Left lung (tissue), 10 donors: ENCODE results near the gene ADGRL4. TPM values are rescaled to one million over a fixed set of nuclear protein-coding genes. Genes with fewer than 3 reads are reported as not detected.
"Not testable (repeated sequence)": the region's sequence is repeated elsewhere in the genome, so short reads cannot be mapped to it uniquely, and the experiment has no call there.

Source experiments
- ATAC-seq: fragments of 200-7000 bp; cut with Tn5 transposase; one replicate; pipeline ENCODE4 v1.9.1; 2020; ENCODE audit warnings: moderate library complexity
- DNase-seq, 4 donors: peaks; one replicate each; pipeline ENCODE4 v3.0.0-alpha.2; 2013 to 2020
- H3K27ac ChIP-seq, 2 donors: fragments of 200-600 bp; sonication (generic) in 1 of 2; one replicate each; pipeline versions ENCODE4 v1.5.0 to v1.8.0; 2020 to 2021
- H3K27me3 ChIP-seq, 2 donors: fragments of 200-600 bp; sonication (generic) in 1 of 2; one replicate each; pipeline versions ENCODE4 v1.5.0 to v1.8.0; 2020 to 2021
- H3K36me3 ChIP-seq, 2 donors: fragments of 200-600 bp; sonication (generic) in 1 of 2; one replicate each; pipeline versions ENCODE4 v1.5.0 to v1.8.0; 2020 to 2021
- H3K4me1 ChIP-seq, 2 donors: fragments of 200-600 bp; one replicate each; pipeline ENCODE4 v1.8.0; 2021
- H3K4me3 ChIP-seq, 2 donors: fragments of 200-600 bp; sonication (generic) in 1 of 2; one replicate each; pipeline versions ENCODE4 v1.5.0 to v1.8.0; 2020 to 2021; ENCODE audit warnings: mild to moderate bottlenecking in 1 of 2
- H3K9me3 ChIP-seq, 2 donors: fragments of 200-600 bp; sonication (generic) in 1 of 2; one replicate each; pipeline versions ENCODE4 v1.5.0 to v1.8.0; 2020 to 2021
- intact Hi-C, 2 donors: fragments of 100-400 bp; cut with DNase I; formaldehyde crosslinking; loops; one replicate each; pipeline versions ENCODE4 v1.11.2 to v1.14.2; 2022
- polyA plus RNA-seq, 6 donors: library from polyadenylated mRNA; unstranded; fragments of 120-200 nt; gene quantifications; one replicate each; pipeline ENCODE4 v1.2.1, GENCODE V29; 2013; ENCODE audit not compliant: insufficient read length in 6 of 6
- total RNA-seq, 2 donors: library from RNA; stranded (reverse); fragmentation: NEBNext Ultra II Directional; extraction: Animal tissue kit (Norgen Biotek cat#: 25700); gene quantifications; one replicate each; pipeline ENCODE4 v1.2.1, GENCODE V29; 2021
- TF ChIP-seq, protein P1 (sequence below), 2 donors: fragments of 200-600 bp; sonication (generic) in 1 of 2; IDR thresholded peaks; one replicate each; pipeline versions ENCODE4 v1.5.0 to v1.8.0; 2021; ENCODE audit warnings: antibody characterized with exemption in 2 of 2
- donor health status: DM: no; HTN: yes; CAD: no.
- donor health status: DM: no; HTN: no; CAD: no.

Gene ADGRL4
- total and polyA plus RNA-seq, 8 donors = 11.8 to 20.4 (median 12.7) TPM

DNA sequence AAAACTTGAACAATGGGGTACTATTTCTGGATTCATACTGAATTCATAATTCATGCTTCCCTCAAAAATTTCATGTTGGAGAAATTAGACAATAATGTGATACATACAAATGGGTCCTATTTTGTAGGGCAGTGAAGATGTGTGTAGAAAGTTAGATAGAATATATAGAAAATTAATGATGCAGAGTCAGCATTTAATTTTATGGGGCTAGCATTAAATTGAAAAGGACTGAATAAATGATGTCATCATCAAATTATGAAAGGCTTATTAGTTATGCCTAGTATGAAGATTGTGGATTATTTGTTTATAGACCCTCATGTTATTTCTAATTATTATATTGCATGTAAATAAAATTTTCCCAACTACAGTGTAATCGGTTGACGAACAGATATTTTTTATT, 119.1 kb downstream of the ADGRL4 start:
- no peaks in the 10 kb centered on the region for H3K36me3 ChIP-seq
- ATAC-seq (no peak), DNase-seq (no peak)
- no peaks in the 10 kb centered on the region for H3K9me3 ChIP-seq
- intact Hi-C loops = no loop called here
- no peaks in the 10 kb centered on the region for H3K4me1 ChIP-seq
- H3K27me3 ChIP-seq = no peaks in the 10 kb centered on the region
- H3K4me3 ChIP-seq = no peak overlapping the region
- TF ChIP-seq, protein P1, sequence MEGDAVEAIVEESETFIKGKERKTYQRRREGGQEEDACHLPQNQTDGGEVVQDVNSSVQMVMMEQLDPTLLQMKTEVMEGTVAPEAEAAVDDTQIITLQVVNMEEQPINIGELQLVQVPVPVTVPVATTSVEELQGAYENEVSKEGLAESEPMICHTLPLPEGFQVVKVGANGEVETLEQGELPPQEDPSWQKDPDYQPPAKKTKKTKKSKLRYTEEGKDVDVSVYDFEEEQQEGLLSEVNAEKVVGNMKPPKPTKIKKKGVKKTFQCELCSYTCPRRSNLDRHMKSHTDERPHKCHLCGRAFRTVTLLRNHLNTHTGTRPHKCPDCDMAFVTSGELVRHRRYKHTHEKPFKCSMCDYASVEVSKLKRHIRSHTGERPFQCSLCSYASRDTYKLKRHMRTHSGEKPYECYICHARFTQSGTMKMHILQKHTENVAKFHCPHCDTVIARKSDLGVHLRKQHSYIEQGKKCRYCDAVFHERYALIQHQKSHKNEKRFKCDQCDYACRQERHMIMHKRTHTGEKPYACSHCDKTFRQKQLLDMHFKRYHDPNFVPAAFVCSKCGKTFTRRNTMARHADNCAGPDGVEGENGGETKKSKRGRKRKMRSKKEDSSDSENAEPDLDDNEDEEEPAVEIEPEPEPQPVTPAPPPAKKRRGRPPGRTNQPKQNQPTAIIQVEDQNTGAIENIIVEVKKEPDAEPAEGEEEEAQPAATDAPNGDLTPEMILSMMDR (IDR thresholded peaks at IDR 0.05) = no peak
- no peak overlapping the region for H3K27ac ChIP-seq

DNA sequence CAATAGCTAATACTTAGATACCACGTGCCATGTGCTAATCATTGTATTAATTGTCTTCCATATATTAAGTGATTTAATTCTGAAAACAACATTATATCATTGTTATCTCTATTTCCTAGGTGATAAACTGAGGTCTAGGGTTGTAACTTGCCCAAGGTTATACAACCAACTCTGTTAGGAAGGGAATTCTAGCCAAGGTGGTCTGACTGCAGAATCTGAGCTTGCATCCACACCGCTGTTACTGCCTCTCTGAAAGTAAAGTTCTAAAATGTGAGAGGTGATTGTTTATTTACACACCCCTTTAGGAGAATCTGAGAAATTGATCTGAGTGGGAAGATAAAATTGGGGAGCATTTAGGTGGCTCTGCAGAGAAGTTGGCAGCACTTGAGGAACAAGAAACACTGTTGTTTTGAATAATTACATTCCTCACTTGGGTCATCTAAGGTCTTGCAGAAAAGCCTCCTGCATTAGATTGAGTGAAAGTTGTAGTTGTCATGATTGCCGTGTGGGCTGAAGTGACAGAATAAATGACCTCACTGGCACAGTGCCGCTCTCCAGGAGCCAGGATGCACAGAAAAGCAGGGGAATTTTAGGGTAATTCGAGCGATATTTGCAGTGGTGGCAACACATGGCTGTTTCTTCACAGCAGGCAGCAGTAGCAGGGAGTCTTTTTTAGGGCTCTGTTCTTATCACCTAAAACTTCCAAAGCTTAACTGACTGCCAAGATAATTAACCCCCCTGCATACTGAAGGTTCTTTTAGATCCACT, 121.7 kb downstream of the ADGRL4 start:
- H3K9me3 ChIP-seq = no peaks in the 10 kb centered on the region

DNA sequence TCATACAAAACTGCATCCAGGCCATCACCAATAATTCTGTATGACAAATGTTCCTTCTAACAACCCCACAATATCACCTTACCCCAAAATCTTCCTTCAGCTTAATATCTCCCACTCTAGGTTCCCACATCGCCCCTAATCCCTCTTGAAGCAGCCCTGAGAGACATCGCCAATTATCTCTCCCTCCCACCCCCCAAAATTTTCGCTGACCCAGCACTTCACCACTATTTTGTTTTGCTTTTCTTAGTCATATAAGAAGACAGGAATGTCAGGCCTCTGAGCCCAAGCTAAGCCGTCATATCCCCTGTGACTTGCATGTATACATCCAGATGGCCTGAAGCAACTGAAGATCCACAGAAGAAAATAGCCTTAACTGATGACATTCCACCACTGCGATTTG, 126.3 kb downstream of the ADGRL4 start:
- no peaks in the 10 kb centered on the region for H3K4me1 ChIP-seq
- H3K36me3 ChIP-seq = no peaks in the 10 kb centered on the region
- peaks cover 0 to 4% of the 10 kb centered on the region in 2 donors for H3K9me3 ChIP-seq
- TF ChIP-seq, protein P1 (IDR thresholded peaks at IDR 0.05) = no peak
- intact Hi-C loops = no loop called here
- no peak overlapping the region for H3K27ac ChIP-seq
- H3K4me3 ChIP-seq = no peak overlapping the region
- no peak for ATAC-seq
- DNase-seq = no peak
- no peaks in the 10 kb centered on the region for H3K27me3 ChIP-seq

More for the DNA sequence above, 121.7 kb downstream of the ADGRL4 start:
- DNase-seq (no peak), ATAC-seq (no peak)
- H3K4me1 ChIP-seq = no peaks in the 10 kb centered on the region
- H3K4me3 ChIP-seq = no peak overlapping the region
- H3K36me3 ChIP-seq = no peaks in the 10 kb centered on the region
- intact Hi-C loops = no loop called here
- no peaks in the 10 kb centered on the region for H3K27me3 ChIP-seq
- H3K27ac ChIP-seq = no peak overlapping the region
- TF ChIP-seq, protein P1 (IDR thresholded peaks at IDR 0.05) = no peak

DNA sequence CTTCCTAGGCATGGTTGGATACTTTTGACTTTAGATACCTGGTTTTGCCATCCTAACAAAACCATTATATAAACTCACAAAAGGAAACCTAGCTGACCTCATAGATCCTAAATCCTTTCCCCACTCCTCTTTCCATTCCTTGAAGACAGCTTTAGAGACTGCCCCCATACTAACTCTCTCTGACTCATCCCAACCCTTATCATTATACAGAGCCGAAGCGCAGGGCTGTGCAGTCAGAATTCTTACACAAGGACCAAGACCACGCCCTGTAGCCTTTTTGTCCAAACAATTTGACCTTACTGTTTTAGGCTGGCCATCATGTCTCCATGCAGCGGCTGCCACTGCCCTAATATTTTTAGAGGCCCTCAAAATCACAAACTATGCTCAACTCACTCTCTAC, 130.5 kb downstream of the ADGRL4 start:
- intact Hi-C loops, H3K4me3 ChIP-seq, H3K9me3 ChIP-seq, ATAC-seq, DNase-seq, H3K4me1 ChIP-seq, H3K27me3 ChIP-seq, H3K27ac ChIP-seq, H3K36me3 ChIP-seq: not testable (repeated sequence)

DNA sequence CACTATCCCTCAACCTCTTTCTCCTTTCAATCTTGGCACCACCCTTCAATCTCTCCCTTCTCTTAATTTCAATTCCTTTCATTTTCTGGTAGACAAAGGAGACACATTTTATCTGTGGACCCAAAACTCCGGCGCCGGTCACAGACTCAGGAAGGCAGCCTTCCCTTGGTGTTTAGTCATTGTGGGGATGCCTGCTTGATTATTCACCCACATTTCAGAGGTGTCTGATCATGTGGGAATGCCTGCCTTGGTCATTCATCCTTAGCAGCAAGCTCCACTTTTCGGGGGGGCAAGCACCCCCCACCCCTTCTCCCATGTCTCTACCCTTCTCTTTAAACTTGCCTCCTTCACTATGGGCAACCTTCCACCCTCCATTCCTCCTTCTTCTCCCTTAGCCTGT, 133.7 kb downstream of the ADGRL4 start:
- ATAC-seq, intact Hi-C loops: not testable (repeated sequence)

DNA sequence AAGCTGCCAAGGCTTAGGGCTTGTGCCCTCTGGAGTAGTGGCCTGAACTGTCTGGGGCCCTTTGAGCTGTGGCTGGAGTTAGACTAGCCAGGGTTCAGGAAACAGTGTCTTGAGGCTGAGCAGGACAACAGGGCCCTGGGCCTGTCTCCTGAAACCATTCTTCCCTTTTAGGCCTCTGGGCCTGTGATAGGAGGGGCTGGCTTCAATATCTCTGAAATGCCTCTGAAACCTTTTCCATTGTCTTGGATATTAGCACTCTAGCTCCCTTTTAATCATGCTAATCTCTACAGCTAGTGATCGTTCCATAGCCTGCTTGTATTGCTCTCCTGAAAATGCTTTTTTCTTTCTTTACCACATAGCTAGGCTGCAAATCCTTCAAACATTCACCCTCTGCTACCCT, 135.3 kb downstream of the ADGRL4 start:
- no peaks in the 10 kb centered on the region for H3K27me3 ChIP-seq
- ATAC-seq (no peak), DNase-seq (no peak)

More for the DNA sequence above, 133.7 kb downstream of the ADGRL4 start:
- DNase-seq, H3K27me3 ChIP-seq, H3K9me3 ChIP-seq, H3K4me1 ChIP-seq, H3K36me3 ChIP-seq, H3K4me3 ChIP-seq, H3K27ac ChIP-seq: not testable (repeated sequence)

More for the DNA sequence above, 135.3 kb downstream of the ADGRL4 start:
- Histone ChIP-seq H3K4me3 (no peak overlapping the region), H3K9me3 (no peaks in the 10 kb centered on the region), H3K4me1 (no peaks in the 10 kb centered on the region), H3K27ac (no peak overlapping the region), H3K36me3 (no peaks in the 10 kb centered on the region)
- TF ChIP-seq, protein P1 (IDR thresholded peaks at IDR 0.05) = no peak
- intact Hi-C loops = no loop called here
